Suprapubic skin (tissue), 4 donors: ENCODE measurements around the gene PTS. TPM values are rescaled to one million over a fixed set of nuclear protein-coding genes. Genes with fewer than 3 reads are reported as not detected.
"Not testable (repeated sequence)": the region's sequence is repeated elsewhere in the genome, so short reads cannot be mapped to it uniquely, and the experiment has no call there.

ENCODE experiments used
- DNase-seq, 2 donors: peaks; one replicate each; pipeline ENCODE4 v3.0.0-alpha.2; 2019; ENCODE audit warnings: low spot score in 2 of 2
- H3K27ac ChIP-seq: fragments of 200-600 bp; sonication (generic); one replicate; pipeline ENCODE4 v1.5.1; 2019
- H3K27me3 ChIP-seq: fragments of 200-600 bp; sonication (generic); one replicate; pipeline ENCODE4 v1.5.1; 2019
- H3K36me3 ChIP-seq: fragments of 200-600 bp; sonication (generic); one replicate; pipeline ENCODE4 v1.5.1; 2019
- H3K4me1 ChIP-seq: fragments of 200-600 bp; sonication (generic); one replicate; pipeline ENCODE4 v1.5.1; 2019
- H3K4me3 ChIP-seq: fragments of 200-600 bp; sonication (generic); one replicate; pipeline ENCODE4 v1.5.1; 2019; ENCODE audit warnings: mild to moderate bottlenecking
- H3K9me3 ChIP-seq: fragments of 200-600 bp; sonication (generic); one replicate; pipeline ENCODE4 v1.5.1; 2019
- EP300 ChIP-seq: sonication (generic); formaldehyde crosslinking; IDR thresholded peaks from one replicate; pipeline ENCODE4 v1.6.1; 2017; ENCODE audit warnings: antibody characterized with exemption
- POLR2A ChIP-seq, 2 donors: fragments of 450-650 bp; IDR thresholded peaks; one replicate each; pipeline ENCODE4 v1.6.1; 2017; ENCODE audit warnings: antibody characterized with exemption in 2 of 2, mild to moderate bottlenecking in 2 of 2, moderate library complexity in 2 of 2
- POLR2AphosphoS5 ChIP-seq, 3 donors: sonication (generic); formaldehyde crosslinking; IDR thresholded peaks; one replicate each; pipeline ENCODE4 v1.6.1; 2017; ENCODE audit warnings: antibody characterized with exemption in 3 of 3
- WGBS: methylation state at CpG from one replicate; pipeline ENCODE4 v1.1.5; 2018; 5-methylcytosine and 5-hydroxymethylcytosine counted together
- total RNA-seq, 4 donors: library from RNA; depleted of rRNA; stranded (reverse); fragments of >200 nt; gene quantifications; one replicate each; pipeline ENCODE4 v1.1.0, GENCODE V29; 2016
- TF ChIP-seq, protein P1 (sequence below), 2 donors: fragments of 200-600 bp in 1 of 2; fragments of 450-650 bp in 1 of 2; sonication (generic) in 1 of 2; IDR thresholded peaks; one replicate each; pipeline ENCODE4 v1.5.1; 2016 to 2019; ENCODE audit warnings: antibody characterized with exemption in 2 of 2, mild to moderate bottlenecking in 1 of 2, moderate library complexity in 1 of 2

The PTS gene
- total RNA-seq, 4 donors from 2014 or later, result 22.1 to 39.2 (median 32.5) TPM

DNA sequence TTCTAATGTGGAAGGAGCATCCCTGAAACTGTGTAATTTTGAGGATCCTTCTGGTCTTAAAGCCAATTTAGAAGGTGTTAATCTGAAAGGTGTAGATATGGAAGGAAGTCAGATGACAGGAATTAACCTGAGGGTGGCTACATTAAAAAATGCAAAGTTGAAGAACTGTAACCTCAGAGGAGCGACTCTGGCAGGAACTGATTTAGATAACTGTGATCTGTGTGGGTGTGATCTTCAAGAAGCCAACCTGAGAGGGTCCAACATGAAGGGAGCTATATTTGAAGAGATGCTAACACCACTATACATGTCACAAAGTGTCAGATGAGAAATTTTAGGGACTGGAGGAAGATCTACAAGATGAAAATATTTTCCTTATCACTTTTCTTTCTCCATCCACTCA is 43.4 kb upstream of the PTS start:
- Histone ChIP-seq H3K27me3 (no peaks in the 10 kb centered on the region), H3K4me3 (no peak overlapping the region), H3K4me1 (no peaks in the 10 kb centered on the region), H3K36me3 (no peaks in the 10 kb centered on the region), H3K9me3 (no peaks in the 10 kb centered on the region), H3K27ac (no peak overlapping the region)
- 76% methylated on average over 1 of the region's 1 CpG for WGBS
- TF ChIP-seq POLR2A (IDR thresholded peaks at IDR 0.05) (no peak), EP300 (no peak), POLR2AphosphoS5 (IDR thresholded peaks at IDR 0.05) (no peak)
- TF ChIP-seq, protein P1, sequence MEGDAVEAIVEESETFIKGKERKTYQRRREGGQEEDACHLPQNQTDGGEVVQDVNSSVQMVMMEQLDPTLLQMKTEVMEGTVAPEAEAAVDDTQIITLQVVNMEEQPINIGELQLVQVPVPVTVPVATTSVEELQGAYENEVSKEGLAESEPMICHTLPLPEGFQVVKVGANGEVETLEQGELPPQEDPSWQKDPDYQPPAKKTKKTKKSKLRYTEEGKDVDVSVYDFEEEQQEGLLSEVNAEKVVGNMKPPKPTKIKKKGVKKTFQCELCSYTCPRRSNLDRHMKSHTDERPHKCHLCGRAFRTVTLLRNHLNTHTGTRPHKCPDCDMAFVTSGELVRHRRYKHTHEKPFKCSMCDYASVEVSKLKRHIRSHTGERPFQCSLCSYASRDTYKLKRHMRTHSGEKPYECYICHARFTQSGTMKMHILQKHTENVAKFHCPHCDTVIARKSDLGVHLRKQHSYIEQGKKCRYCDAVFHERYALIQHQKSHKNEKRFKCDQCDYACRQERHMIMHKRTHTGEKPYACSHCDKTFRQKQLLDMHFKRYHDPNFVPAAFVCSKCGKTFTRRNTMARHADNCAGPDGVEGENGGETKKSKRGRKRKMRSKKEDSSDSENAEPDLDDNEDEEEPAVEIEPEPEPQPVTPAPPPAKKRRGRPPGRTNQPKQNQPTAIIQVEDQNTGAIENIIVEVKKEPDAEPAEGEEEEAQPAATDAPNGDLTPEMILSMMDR (IDR thresholded peaks at IDR 0.05), result no peak
- DNase-seq, result no peak

DNA sequence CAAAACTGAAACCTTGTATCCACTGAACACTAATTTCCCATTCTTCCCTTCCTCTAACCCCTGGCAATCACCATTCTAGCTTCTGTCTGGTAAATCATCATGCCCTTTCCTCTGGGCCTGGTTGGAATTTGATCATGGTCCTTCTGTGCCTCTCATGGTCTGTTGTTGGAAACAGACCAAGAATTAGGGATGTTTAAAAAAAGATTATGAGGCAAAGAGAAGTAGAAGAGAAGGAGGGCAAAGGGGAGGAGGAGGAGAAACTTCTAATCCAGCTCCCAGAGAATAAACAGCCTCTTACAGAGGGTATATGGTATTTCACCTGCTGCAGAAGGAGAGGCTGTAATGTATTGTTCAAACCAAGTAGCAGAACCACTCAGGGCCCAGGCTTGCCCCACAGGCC is 40.3 kb upstream of the PTS start:
- Histone ChIP-seq H3K27me3 (no peaks in the 10 kb centered on the region), H3K36me3 (no peaks in the 10 kb centered on the region), H3K27ac (no peak overlapping the region), H3K4me1 (no peaks in the 10 kb centered on the region), H3K4me3 (no peak overlapping the region), H3K9me3 (no peaks in the 10 kb centered on the region)
- TF ChIP-seq EP300, result no peak
- TF ChIP-seq, protein P1 (IDR thresholded peaks at IDR 0.05), result no peak
- TF ChIP-seq POLR2AphosphoS5 (IDR thresholded peaks at IDR 0.05), result no peak
- TF ChIP-seq POLR2A (IDR thresholded peaks at IDR 0.05), result no peak
- no peak for DNase-seq

DNA sequence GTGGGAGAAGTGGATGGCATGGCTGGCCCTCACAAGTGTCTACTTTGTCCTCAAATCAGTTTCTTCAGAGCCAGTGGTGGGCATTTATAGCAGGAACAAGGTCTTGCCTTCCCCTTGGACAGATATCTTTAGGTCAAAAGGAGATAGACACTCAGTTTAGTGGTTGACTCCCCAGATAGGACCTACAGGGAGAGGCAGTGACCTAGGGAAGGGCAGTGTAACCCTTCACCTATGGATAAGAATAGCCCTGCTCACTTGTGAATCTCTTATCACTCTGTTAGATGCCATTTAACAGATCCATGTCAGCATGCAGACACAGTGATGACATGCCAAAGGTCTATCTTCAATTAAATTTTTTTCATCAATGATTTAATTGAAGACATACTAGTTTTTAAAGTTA is 39.9 kb upstream of the PTS start:
- Histone ChIP-seq H3K9me3 (no peaks in the 10 kb centered on the region), H3K27me3 (no peaks in the 10 kb centered on the region), H3K36me3 (no peaks in the 10 kb centered on the region), H3K4me3 (no peak overlapping the region), H3K27ac (no peak overlapping the region), H3K4me1 (no peaks in the 10 kb centered on the region)
- no peak for DNase-seq
- TF ChIP-seq POLR2A (IDR thresholded peaks at IDR 0.05) (no peak), POLR2AphosphoS5 (IDR thresholded peaks at IDR 0.05) (no peak), EP300 (no peak)
- TF ChIP-seq, protein P1 (IDR thresholded peaks at IDR 0.05), result no peak

DNA sequence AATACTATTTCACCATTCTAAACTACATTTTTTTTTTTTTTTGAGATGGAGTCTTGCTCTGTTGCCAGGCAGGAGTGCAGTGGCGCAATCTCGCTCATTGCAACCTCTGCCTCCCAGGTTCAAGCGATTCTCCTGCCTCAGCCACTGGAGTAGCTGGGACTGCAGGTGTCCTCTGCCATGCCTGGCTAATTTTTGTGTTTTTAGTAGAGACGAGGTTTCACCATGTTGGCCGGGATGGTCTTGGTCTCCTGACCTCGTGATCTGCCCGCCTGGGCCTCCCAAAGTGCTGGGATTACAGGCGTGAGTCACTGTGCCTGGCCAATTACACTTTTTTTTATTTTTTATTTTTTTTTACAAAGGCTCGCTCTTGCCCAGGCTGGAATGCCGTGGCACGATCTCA is 31.1 kb upstream of the PTS start:
- H3K4me3 ChIP-seq, H3K27ac ChIP-seq, H3K4me1 ChIP-seq, H3K9me3 ChIP-seq, DNase-seq, H3K27me3 ChIP-seq, H3K36me3 ChIP-seq: not testable (repeated sequence)
- WGBS, result 56% methylated on average over 11 of the region's 11 CpGs

DNA sequence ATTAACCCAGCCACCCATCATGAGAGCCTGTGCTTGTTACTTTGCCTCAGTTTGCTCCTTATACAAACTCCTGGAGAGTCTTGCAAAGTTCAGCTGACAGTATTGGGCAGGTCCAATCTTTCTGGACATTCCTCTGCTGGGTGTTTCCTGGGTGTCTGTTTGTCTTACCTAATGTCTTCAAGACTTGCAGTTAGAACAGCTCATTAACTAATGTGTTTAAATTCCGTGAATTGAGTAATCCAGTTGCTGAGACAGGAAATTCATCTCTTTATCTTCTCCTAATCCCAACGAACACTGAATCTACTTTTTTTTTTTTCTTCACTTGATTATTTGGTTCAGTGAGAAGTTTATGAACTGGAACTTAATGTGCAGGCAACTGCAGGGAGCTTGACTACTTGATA is 30.3 kb upstream of the PTS start:
- WGBS, result 24% methylated on average over 2 of the region's 2 CpGs
- Histone ChIP-seq H3K9me3 (no peaks in the 10 kb centered on the region), H3K36me3 (no peaks in the 10 kb centered on the region), H3K4me1 (peaks cover 6% of the 10 kb centered on the region), H3K4me3 (no peak overlapping the region), H3K27ac (peak overlapping the region; percentile 20), H3K27me3 (no peaks in the 10 kb centered on the region)
- no peak for DNase-seq
- no peak for TF ChIP-seq EP300
- TF ChIP-seq POLR2A (IDR thresholded peaks at IDR 0.05), result no peak

DNA sequence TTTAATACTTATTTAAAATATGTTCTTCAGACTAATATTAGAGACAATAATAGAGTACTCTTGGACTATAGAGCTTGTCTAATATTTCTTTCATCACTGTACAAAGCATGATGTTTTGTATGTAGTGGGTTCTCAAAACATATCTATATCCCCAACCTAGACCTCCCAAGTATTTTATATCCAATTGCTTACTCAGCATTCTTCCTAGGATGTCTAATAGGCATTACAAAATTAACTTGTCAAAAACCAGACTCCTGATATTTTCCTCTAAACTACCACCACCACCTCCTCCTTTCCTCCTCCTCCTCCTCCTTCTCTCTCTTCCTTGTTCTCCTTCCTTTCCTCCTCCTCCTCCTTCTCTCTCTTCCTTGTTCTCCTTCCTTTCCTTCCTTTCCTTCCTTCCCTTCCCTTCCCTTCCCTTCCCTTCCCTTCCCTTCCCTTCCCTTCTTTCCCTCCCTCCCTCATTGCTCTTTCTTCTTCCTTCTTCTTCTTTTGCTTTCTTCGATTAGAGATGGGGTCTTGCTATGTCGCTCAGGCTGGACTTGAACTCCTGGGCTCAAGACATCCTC is 29.6 kb upstream of the PTS start:
- Histone ChIP-seq H3K36me3 (no peaks in the 10 kb centered on the region), H3K27ac (no peak overlapping the region), H3K9me3 (no peaks in the 10 kb centered on the region), H3K4me3 (no peak overlapping the region), H3K4me1 (peaks cover 6% of the 10 kb centered on the region), H3K27me3 (no peaks in the 10 kb centered on the region)
- TF ChIP-seq POLR2AphosphoS5 (IDR thresholded peaks at IDR 0.05) (no peak), POLR2A (IDR thresholded peaks at IDR 0.05) (no peak), EP300 (no peak)
- TF ChIP-seq, protein P1 (IDR thresholded peaks at IDR 0.05), result no peak
- no peak for DNase-seq
- 95% methylated on average over 2 of the region's 2 CpGs for WGBS

DNA sequence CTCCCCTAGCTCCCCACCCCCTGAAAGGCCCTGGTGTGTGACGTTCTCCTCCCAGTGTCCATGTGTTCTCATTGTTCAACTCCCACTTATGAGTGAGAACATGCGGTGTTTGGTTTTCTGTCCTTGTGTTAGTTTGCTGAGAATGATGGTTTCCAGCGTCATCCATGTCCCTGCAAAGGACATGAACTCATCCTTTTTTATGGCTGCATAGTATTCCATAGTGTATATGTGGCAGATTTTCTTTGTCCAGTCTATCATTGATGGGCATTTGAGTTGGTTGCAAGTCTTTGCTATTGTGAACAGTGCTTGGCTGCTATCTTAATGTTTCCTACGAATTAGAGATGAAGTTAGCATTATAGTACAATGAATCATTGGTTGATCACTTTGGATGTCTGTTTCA is 27.1 kb upstream of the PTS start:
- not testable (repeated sequence) for H3K4me3 ChIP-seq, DNase-seq, H3K27me3 ChIP-seq, H3K27ac ChIP-seq, H3K4me1 ChIP-seq, H3K36me3 ChIP-seq, H3K9me3 ChIP-seq
- 75% methylated on average over 4 of the region's 4 CpGs for WGBS
